Activated T-cell treated with anti-CD3 and anti-CD28 coated beads, Interleukin-2, amount 50 U/mL, for 4 hours (primary cell): ENCODE data around the gene SLC43A2. TPM values are rescaled to one million over a fixed set of nuclear protein-coding genes. Genes with fewer than 3 reads are reported as not detected.

Experiments used
- ATAC-seq, 2 donors: fragments of 200-7000 bp; cut with Tn5 transposase; one replicate each; pipeline ENCODE4 v1.10.0; 2021
- DNase-seq: peaks from one replicate; pipeline ENCODE4 v3.0.0-alpha.2; 2020
- H3K27me3 Mint-ChIP-seq: one replicate; pipeline ENCODE4 v1.8.0; 2021; ENCODE audit warnings: low read depth, mixed read lengths
- H3K36me3 Mint-ChIP-seq: one replicate; pipeline ENCODE4 v1.8.0; 2022; ENCODE audit warnings: mixed read lengths; ENCODE audit not compliant: insufficient read depth
- H3K4me1 Mint-ChIP-seq: one replicate; pipeline ENCODE4 v1.8.0; 2021; ENCODE audit warnings: low read depth, mixed read lengths
- H3K4me3 Mint-ChIP-seq: one replicate; pipeline ENCODE4 v1.8.0; 2021; ENCODE audit warnings: mild to moderate bottlenecking, moderate library complexity, mixed read lengths
- H3K9me3 Mint-ChIP-seq: one replicate; pipeline ENCODE4 v1.8.0; 2021; ENCODE audit warnings: mixed read lengths
- total RNA-seq, 3 donors: library from RNA; stranded (reverse); gene quantifications; one replicate each; pipeline ENCODE4 v1.2.1, GENCODE V29; 2021

SLC43A2 gene
- total RNA-seq, 3 donors from 2014 or later = 4.1 to 9.4 (median 5.0) TPM

- no peaks in the 10 kb centered on the region for H3K9me3 Mint-ChIP-seq
- DNase-seq (no peak), ATAC-seq (no peak)
- H3K36me3 Mint-ChIP-seq = peaks cover 10% of the 10 kb centered on the region
- H3K27me3 Mint-ChIP-seq = no peaks in the 10 kb centered on the region
- H3K4me1 Mint-ChIP-seq = peaks cover 34% of the 10 kb centered on the region
- peak overlapping the region; percentile 85 for H3K4me3 Mint-ChIP-seq
Observed at GRCh38 chr17:1560858-1561355, 67.7 kb downstream of the SLC43A2 start.

- DNase-seq (no peak), ATAC-seq (no peak)
- peaks cover 12% of the 10 kb centered on the region for H3K36me3 Mint-ChIP-seq
- no peak overlapping the region for H3K4me3 Mint-ChIP-seq
- H3K9me3 Mint-ChIP-seq = no peaks in the 10 kb centered on the region
- peaks cover 33% of the 10 kb centered on the region for H3K4me1 Mint-ChIP-seq
- no peaks in the 10 kb centered on the region for H3K27me3 Mint-ChIP-seq
Observed at GRCh38 chr17:1560101-1560857, 68.4 kb downstream of the SLC43A2 start.

DNA sequence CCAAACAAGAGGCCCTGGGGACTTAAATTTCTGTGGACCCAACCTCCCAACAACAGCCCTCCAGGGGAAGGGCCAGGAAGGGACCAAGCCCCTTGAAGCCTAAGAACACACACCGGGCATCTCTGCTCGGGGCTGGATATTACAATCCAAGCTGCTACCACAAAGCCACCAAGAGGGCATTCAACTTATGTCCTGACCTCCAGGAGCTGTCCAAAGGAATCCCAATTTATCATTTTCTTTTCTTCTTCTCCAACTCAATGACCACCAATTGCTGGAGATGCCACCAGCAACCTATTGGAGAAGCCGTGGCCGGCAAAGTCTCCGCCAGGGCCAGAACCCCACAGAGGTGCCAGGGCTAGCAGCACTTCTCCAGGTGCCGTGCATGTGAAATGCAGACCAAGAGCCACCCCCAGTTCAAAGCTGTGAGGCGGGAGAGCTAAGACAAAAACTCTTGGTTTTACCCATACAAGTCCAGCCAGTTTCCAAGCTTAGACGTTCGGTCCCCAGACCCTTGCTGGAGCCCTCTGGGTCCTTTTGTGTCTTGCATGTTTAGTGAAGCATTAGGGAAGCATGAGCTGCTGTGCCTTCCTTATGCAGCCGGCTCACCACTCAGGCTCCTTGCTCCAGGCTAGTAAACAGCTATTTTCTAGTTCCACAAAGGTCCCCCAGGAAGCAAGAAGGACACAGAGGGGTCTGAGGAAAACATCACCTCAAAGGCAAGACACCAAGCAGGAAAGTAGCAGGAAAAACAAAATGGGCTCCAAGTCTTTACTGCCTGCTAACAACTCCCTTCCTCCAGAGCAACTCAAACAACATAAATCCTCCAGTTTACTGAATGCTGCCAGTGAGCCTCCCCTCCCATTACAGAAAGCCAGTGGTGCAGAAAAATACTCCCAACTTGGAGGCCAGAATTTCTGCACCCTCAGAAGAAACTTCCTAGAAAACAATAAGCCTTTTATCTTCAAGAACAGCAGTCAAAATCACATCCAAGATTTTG is 69.3 kb downstream of the SLC43A2 start:
- Mint-ChIP-seq H3K4me3 (peak overlapping the region; percentile 6), H3K36me3 (peaks cover 12% of the 10 kb centered on the region), H3K4me1 (peaks cover 35% of the 10 kb centered on the region), H3K27me3 (no peaks in the 10 kb centered on the region), H3K9me3 (no peaks in the 10 kb centered on the region)
- DNase-seq = no peak
- no peak for ATAC-seq

- Mint-ChIP-seq H3K27me3 (no peaks in the 10 kb centered on the region), H3K9me3 (no peaks in the 10 kb centered on the region), H3K4me1 (peaks cover 29% of the 10 kb centered on the region), H3K36me3 (peaks cover 14% of the 10 kb centered on the region), H3K4me3 (no peak overlapping the region)
- ATAC-seq (no peak), DNase-seq (no peak)
Observed at GRCh38 chr17:1558401-1558800, 70.2 kb downstream of the SLC43A2 start.

- ATAC-seq (no peak), DNase-seq (no peak)
- no peak overlapping the region for H3K4me3 Mint-ChIP-seq
- H3K4me1 Mint-ChIP-seq = peaks cover 29% of the 10 kb centered on the region
- H3K9me3 Mint-ChIP-seq = no peaks in the 10 kb centered on the region
- peaks cover 14% of the 10 kb centered on the region for H3K36me3 Mint-ChIP-seq
- H3K27me3 Mint-ChIP-seq = no peaks in the 10 kb centered on the region
Observed at GRCh38 chr17:1557355-1558095, 71.1 kb downstream of the SLC43A2 start.

DNA sequence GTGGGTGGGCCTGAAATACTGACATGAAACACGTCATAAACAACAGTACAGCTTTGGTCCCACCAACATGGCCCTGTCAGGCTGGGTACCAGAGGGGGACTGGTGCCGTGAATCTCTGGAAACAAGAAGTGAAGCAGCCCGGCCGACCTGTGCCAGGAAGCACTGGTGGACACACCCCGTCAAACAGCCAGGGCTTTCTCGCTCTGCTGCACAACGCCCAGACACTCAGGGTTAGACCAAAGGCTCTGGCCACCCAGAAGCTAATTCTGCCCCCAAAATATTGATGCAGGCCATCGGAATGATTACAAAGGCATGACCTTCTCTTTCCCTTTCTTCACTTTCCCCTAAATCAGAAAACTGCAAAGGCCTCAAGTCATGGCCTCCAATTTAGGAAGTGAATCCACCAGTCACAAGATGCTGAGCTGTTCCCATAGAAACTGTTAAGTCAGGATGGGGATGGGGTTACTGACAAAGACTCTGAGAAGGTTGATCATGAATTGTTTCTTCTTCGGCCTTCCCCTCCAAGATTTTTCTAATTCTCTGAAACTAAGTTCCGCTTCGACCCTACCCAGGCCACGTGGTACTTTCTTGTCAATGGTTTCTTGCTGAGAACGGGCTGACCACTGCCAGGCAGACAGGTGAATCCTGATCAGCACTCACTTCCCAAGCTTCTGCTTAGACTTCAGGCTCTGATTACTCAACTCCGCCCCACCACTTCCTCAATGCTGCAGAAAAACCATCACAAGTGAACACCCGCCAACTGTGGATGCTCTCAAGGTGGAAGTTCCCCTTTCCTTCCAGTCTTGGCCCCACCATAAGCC is 72.8 kb downstream of the SLC43A2 start:
- Mint-ChIP-seq H3K4me1 (peaks cover 21% of the 10 kb centered on the region), H3K36me3 (peaks cover 22% of the 10 kb centered on the region), H3K4me3 (no peak overlapping the region)

GRCh38 chr17:1554751-1555540 is 73.7 kb downstream of the SLC43A2 start:
- DNase-seq (no peak), ATAC-seq (no peak)
- Mint-ChIP-seq H3K36me3 (peaks cover 30% of the 10 kb centered on the region), H3K9me3 (no peaks in the 10 kb centered on the region), H3K4me3 (no peak overlapping the region), H3K4me1 (peaks cover 16% of the 10 kb centered on the region), H3K27me3 (no peaks in the 10 kb centered on the region)

More for the DNA sequence above, 72.8 kb downstream of the SLC43A2 start:
- Mint-ChIP-seq H3K27me3 (no peaks in the 10 kb centered on the region), H3K9me3 (no peaks in the 10 kb centered on the region)
- DNase-seq (no peak), ATAC-seq (no peak)

DNA sequence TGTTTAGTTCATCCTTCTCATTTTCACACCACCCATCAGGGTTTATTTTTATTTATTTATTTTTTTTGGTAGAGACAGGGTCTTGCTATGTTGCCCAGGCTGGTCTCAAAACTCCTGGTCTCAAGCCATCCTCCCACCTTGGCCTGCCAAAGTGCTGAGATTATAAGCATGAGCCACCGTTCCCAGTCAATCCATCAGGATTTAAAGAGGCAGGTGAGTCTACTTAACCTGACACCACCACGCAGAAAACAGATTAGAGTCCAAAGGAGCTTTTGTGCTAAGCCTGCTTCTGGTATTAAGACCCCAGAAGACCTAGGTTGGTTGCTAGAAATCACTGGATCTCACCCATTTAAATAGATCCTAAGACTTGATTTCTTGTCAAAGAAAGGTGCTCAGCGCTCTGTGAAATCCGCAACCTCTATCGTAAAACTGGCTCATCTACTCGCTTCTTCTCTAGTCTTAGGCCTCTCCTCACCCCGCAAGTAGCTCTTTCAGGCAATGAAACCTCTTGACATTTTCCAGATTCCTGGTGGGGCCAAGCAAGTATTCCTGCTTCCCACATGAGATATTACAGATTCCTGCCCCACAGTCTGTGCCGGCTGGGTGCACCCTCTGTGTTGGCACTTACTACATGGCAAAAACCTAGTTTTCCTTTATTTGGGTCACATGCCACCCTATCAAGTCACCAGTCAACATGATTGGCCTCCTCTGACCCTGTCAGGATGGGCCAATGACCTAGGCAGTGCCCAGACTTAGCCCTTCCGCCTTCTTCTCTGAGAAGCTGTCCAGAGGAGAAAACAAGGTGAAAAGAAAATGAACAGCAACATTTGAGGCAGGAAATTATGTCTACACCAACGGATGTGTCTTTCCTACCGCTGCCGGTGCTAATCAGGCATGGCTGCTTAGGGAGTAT is 75.0 kb downstream of the SLC43A2 start:
- H3K36me3 Mint-ChIP-seq = peaks cover 32% of the 10 kb centered on the region
- DNase-seq = no peak
- H3K4me3 Mint-ChIP-seq = no peak overlapping the region
- no peaks in the 10 kb centered on the region for H3K27me3 Mint-ChIP-seq
- no peaks in the 10 kb centered on the region for H3K9me3 Mint-ChIP-seq
- no peak for ATAC-seq
- H3K4me1 Mint-ChIP-seq = peaks cover 8% of the 10 kb centered on the region

DNA sequence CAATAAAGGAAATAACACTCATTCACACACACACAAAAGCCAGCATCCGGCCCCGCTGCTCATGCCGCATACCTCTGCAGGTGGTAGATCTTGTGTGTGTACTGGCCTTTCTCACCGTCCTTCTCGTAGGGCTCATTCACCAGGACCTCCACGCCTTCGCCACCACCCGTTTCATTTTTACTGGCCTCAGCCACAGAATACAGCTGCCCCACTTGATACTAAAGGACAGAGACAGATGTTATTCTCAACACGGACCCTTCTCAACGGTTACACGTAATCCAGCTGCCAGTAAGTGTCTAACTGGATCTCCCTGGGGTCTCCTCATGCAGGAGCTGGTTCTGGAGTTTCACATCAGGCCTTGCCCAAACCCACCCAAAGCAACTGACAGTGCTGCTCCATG is 75.7 kb downstream of the SLC43A2 start:
- ATAC-seq = no peak
- no peak for DNase-seq
- no peak overlapping the region for H3K4me3 Mint-ChIP-seq
- H3K4me1 Mint-ChIP-seq = peaks cover 8% of the 10 kb centered on the region
- peaks cover 32% of the 10 kb centered on the region for H3K36me3 Mint-ChIP-seq
- H3K27me3 Mint-ChIP-seq = no peaks in the 10 kb centered on the region
- no peaks in the 10 kb centered on the region for H3K9me3 Mint-ChIP-seq

GRCh38 chr17:1551741-1552140 is 76.9 kb downstream of the SLC43A2 start:
- Mint-ChIP-seq H3K27me3 (no peaks in the 10 kb centered on the region), H3K9me3 (no peaks in the 10 kb centered on the region), H3K4me1 (peaks cover 8% of the 10 kb centered on the region), H3K36me3 (peaks cover 28% of the 10 kb centered on the region), H3K4me3 (no peak overlapping the region)
- no peak for DNase-seq
- ATAC-seq = no peak

DNA sequence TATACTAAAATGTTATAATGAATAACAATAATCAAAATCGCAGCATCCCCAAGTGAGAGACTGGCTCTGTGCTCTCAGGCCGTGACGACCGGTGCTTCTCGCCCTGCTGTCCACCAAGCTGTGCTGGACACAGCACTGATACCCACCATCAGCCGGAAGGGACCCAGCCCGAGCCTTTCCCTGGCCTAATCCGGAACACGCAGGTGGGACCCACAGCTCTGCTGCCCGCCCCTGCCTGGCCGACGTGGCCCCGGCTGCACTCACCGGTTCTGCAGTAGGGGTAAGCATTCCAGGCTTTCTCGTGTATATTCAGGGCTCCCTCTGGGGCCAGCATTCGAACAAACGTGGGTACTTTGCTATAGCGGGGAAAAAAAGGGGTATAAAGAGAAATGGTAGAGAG is 80.6 kb downstream of the SLC43A2 start:
- Mint-ChIP-seq H3K36me3 (peaks cover 37% of the 10 kb centered on the region), H3K27me3 (no peaks in the 10 kb centered on the region), H3K4me1 (no peaks in the 10 kb centered on the region), H3K9me3 (no peaks in the 10 kb centered on the region), H3K4me3 (no peak overlapping the region)
- ATAC-seq (no peak), DNase-seq (no peak)

GRCh38 chr17:1546292-1546922 is 82.2 kb downstream of the SLC43A2 start:
- ATAC-seq (no peak), DNase-seq (no peak)
- peaks cover 40% of the 10 kb centered on the region for H3K36me3 Mint-ChIP-seq
- no peaks in the 10 kb centered on the region for H3K9me3 Mint-ChIP-seq
- no peak overlapping the region for H3K4me3 Mint-ChIP-seq
- no peaks in the 10 kb centered on the region for H3K27me3 Mint-ChIP-seq
- H3K4me1 Mint-ChIP-seq = no peaks in the 10 kb centered on the region
